D721Med (cell line): ENCODE data around the gene ZFP36.
A peak's percentile ranks its signal among the peaks of the same experiment; 100 is the strongest.

Experiments
- DNase-seq: peaks from one replicate; pipeline ENCODE4 v3.0.0; 2011; ENCODE audit warnings: low spot score; ENCODE audit not compliant: insufficient read length
- FAIRE-seq: peaks from 2 replicates; lab custom pipeline; 2011; peaks lifted over from hg19 to GRCh38; lab: Jason Lieb, UNC
- TF ChIP-seq, protein P1 (sequence below): IDR thresholded peaks from 2 replicates; pipeline ENCODE4 v1.5.1; 2012; ENCODE audit warnings: mild to moderate bottlenecking, control low read depth; ENCODE audit not compliant: insufficient read depth; ENCODE audit errors: missing control alignments

Gene ZFP36

DNA sequence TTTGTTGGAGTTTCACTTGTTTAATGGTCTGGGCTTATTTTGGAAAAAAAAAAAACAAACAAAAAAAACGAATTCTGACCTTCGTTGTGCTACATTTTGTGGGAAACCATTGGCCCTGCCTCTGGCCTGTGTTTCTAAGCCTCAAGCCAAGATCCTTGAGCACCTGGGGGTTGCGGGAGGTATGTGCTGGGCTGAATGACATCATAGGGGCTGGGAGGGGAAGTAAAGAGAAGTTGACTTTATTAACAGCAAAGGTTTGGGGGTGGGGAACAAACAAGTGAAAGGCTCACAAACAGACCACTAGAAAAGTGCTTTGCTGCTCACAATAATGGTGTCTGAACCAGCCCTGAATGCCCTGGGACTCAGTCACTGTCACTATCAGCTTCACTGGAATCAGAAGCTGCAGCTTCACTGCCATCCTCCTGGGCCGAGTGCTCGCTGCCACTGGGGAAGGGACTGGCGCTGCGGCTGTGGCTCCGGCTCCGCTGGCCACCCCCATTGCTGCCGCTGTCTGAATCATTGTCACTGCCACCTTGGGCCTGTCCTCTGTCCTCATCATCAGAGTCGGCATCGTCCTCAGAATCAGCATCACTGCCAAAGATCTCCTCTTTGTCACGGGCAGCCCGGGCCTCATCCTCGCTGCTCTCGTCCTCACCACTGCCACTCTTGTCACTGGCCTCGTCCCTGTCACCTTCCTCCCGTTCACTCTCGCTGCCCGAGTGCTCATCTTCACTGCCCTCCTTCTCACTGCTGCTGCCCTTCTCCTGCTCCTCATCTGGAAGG is 20.8 kb upstream of the ZFP36 start:
- DNase-seq: no peak
- no peak for FAIRE-seq
- TF ChIP-seq, protein P1, sequence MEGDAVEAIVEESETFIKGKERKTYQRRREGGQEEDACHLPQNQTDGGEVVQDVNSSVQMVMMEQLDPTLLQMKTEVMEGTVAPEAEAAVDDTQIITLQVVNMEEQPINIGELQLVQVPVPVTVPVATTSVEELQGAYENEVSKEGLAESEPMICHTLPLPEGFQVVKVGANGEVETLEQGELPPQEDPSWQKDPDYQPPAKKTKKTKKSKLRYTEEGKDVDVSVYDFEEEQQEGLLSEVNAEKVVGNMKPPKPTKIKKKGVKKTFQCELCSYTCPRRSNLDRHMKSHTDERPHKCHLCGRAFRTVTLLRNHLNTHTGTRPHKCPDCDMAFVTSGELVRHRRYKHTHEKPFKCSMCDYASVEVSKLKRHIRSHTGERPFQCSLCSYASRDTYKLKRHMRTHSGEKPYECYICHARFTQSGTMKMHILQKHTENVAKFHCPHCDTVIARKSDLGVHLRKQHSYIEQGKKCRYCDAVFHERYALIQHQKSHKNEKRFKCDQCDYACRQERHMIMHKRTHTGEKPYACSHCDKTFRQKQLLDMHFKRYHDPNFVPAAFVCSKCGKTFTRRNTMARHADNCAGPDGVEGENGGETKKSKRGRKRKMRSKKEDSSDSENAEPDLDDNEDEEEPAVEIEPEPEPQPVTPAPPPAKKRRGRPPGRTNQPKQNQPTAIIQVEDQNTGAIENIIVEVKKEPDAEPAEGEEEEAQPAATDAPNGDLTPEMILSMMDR: no peak

DNA sequence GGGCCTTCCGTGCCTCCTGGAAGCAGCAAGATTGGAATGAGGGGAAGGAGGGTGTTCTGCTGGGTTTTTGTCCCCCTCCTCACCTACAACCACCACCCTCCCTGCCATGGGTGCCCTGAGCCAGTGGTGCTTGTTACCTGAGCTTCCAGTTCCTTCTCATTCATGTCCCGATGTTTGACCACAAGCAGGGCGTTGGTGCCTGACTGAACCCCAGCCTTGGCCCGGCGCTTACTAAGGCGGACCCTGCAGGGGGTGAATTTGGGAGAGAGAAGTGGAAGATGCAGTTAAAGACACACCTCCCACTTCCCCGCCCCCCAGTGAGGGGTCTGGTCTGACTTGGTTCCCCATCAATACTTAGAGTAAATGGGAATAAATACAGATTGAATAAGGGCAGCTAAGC is 20.1 kb upstream of the ZFP36 start:
- FAIRE-seq: no peak
- DNase-seq: no peak
- TF ChIP-seq, protein P1: no peak

DNA sequence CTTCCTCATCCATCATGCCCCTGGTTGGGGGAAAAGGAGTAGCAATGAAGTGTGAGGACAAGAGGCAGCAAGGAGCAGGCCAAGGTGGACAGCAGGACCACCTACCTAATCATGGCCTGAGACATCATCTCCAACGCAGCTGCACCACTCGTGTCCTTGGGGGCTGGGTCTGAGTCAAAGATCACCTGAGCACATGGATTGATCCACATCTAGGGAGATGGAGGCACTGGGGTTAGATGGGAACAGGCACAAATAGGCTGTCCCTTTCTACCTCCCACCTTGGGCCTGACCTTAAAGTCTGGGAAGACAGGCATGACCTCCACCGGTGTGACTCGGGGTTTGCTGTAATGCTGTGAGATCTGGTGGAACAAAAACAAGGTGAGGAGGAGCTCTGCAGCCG is 18.0 kb upstream of the ZFP36 start:
- DNase-seq (no peak), FAIRE-seq (no peak)
- TF ChIP-seq, protein P1: no peak

DNA sequence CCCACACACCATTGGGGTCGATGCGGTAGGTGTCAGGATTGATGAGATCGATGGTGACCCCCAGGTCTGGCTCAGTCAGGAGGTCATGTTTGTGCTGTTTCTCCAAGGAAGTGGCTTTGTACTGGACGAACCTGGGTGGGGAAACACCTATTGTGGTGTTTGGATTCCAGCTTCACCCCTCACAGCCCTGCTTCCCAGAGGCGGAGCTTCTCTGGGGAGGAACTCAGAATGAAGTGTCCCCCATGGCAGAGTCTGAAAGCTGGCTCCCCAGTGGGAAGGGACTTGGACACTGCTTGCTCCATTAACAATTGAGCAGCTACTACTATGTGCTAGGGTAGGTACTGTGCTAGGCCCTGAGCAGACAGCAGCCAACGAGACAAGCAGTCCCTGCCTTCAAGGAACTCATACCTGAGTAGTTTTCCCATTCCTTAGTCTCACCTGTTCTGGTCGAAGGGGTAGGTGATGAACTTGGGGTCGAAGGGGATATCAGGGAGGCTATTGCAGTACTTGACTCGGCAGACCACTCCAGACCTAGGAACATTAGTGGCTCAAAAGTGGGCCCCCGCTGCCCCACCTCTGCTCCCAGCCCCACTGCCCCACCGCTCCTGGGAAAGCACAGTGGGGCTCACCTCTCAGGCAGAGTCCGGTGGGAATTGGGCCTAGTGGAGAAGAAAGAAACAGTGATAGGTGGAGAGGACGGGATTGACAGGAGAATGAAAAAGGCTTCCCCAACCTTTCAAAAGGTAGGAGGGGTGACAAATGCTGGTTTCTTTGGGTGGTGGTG is 16.8 kb upstream of the ZFP36 start:
- TF ChIP-seq, protein P1: no peak
- DNase-seq: no peak
- FAIRE-seq: no peak

DNA sequence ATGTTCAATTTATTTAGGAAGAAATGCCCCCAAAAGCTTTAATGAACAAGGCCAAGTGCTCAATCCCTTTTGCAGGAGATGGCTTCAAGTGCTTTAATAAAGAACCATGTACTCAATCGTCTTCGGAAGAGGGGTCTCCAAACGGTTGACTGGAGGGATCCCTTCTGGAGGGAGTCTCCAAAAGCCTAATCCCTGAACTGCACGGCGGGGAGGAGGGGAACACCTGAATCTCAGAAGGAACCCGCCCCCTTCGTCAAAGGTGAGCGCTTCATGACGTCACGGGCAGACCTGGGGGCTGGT is 16.2 kb upstream of the ZFP36 start:
- no peak for DNase-seq
- TF ChIP-seq, protein P1: no peak
- no peak for FAIRE-seq

DNA sequence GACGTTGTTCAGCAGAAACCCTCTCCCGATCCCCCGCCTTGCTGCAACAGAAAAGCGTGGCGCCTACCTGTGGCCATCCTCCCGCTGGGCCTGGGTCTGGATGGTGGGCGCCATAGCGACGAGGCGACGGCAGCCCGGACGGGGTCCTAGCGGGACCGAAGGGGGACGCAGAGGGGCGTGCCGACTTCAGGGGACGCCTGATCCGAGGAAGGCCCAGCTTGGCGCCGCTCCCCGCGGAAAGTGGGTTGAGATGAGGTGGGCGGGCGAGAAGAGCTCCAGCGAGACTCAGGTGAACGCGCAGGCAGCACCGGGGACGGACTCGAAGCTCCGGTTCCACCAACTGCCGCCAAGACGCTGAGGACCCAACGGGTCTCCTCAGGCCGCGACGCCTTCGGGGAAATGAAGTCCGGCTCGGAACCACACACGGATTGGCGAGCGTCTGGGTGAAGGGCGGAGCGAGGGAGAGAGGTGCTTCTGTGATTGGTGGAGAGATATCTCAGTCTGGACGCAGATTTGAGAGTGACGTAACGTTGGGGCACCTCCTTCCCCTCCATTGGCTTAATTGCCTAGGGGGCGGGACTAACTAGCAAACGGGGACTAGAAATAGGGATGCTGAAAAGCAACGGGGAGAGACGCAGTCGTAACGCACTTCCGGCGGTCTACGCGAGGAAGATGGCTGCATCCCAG is 15.8 kb upstream of the ZFP36 start, which contains the start of the genes MED29 and PAF1:
MED29 (plus strand) TSS at position 628 of the 687 bp plus-strand sequence; CDS start at position 673, 45 bp downstream.
PAF1 (minus strand) TSS at position 356 of the 687 bp plus-strand sequence; CDS start at position 114, 242 bp downstream.
- FAIRE-seq (peak; percentile 71), DNase-seq (peak; percentile 96)
- TF ChIP-seq, protein P1: no peak
